Femur (tissue), 1 donor: ENCODE results near the gene KLK12.

Source experiments
- DNase-seq: peaks from one replicate; pipeline ENCODE4 v3.0.0-alpha.2; 2017

Gene KLK12

GRCh38 chr19:50979758-50980157 is 55.0 kb downstream of the KLK12 start:
- DNase-seq = no peak
